ENCODE data around the gene TCF7L1.

Gene TCF7L1

GRCh38 chr2:85162746-85163301, 29.6 kb downstream of the TCF7L1 start:
- DNase-seq (ENCODE audit: low spot score) (no peak), FAIRE-seq (no peak)

- FAIRE-seq (no peak), DNase-seq (ENCODE audit: low spot score) (no peak)
Measured at GRCh38 chr2:85163675-85164074, 30.5 kb downstream of the TCF7L1 start.

- no peak for DNase-seq (ENCODE audit: low spot score)
- no peak for FAIRE-seq
Measured at GRCh38 chr2:85164145-85164569, 31.0 kb downstream of the TCF7L1 start.

GRCh38 chr2:85165088-85165690, 32.0 kb downstream of the TCF7L1 start:
- DNase-seq (ENCODE audit: low spot score) (no peak), FAIRE-seq (no peak)

- FAIRE-seq, result no peak
- no peak for DNase-seq (ENCODE audit: low spot score)
Measured at GRCh38 chr2:85166021-85166420, 32.8 kb downstream of the TCF7L1 start.

GRCh38 chr2:85167479-85167878, 34.3 kb downstream of the TCF7L1 start:
- FAIRE-seq (no peak), DNase-seq (ENCODE audit: low spot score) (no peak)

GRCh38 chr2:85168942-85169341, 35.8 kb downstream of the TCF7L1 start:
- DNase-seq (ENCODE audit: low spot score), result no peak
- no peak for FAIRE-seq

- FAIRE-seq, result no peak
- DNase-seq (ENCODE audit: low spot score), result no peak
Measured at GRCh38 chr2:85169581-85169980, 36.4 kb downstream of the TCF7L1 start.

GRCh38 chr2:85170938-85171475, 37.8 kb downstream of the TCF7L1 start:
- no peak for FAIRE-seq

GRCh38 chr2:85171916-85172315, 38.7 kb downstream of the TCF7L1 start:
- peak; percentile 30 for FAIRE-seq

More at GRCh38 chr2:85170938-85171475, 37.8 kb downstream of the TCF7L1 start:
- DNase-seq (ENCODE audit: low spot score), result no peak

GRCh38 chr2:85173909-85174308, 40.7 kb downstream of the TCF7L1 start:
- FAIRE-seq (no peak), DNase-seq (ENCODE audit: low spot score) (no peak)

More at GRCh38 chr2:85171916-85172315, 38.7 kb downstream of the TCF7L1 start:
- no peak for DNase-seq (ENCODE audit: low spot score)

GRCh38 chr2:85174943-85175342, 41.8 kb downstream of the TCF7L1 start:
- no peak for FAIRE-seq
- no peak for DNase-seq (ENCODE audit: low spot score)

GRCh38 chr2:85175369-85176299, 42.4 kb downstream of the TCF7L1 start:
- DNase-seq (ENCODE audit: low spot score) (peak; percentile 50), FAIRE-seq (no peak)

GRCh38 chr2:85177031-85177824, 44.0 kb downstream of the TCF7L1 start:
- no peak for DNase-seq (ENCODE audit: low spot score)
- FAIRE-seq, result no peak

- FAIRE-seq (no peak), DNase-seq (ENCODE audit: low spot score) (no peak)
Measured at GRCh38 chr2:85178154-85178553, 45.0 kb downstream of the TCF7L1 start.

- FAIRE-seq (no peak), DNase-seq (ENCODE audit: low spot score) (no peak)
Measured at GRCh38 chr2:85178980-85179411, 45.8 kb downstream of the TCF7L1 start.

GRCh38 chr2:85179541-85179940, 46.3 kb downstream of the TCF7L1 start:
- DNase-seq (ENCODE audit: low spot score), result no peak

GRCh38 chr2:85180322-85181133, 47.3 kb downstream of the TCF7L1 start:
- FAIRE-seq (no peak), DNase-seq (ENCODE audit: low spot score) (no peak)

More at GRCh38 chr2:85179541-85179940, 46.3 kb downstream of the TCF7L1 start:
- FAIRE-seq, result no peak

- no peak for FAIRE-seq
- no peak for DNase-seq (ENCODE audit: low spot score)
Measured at GRCh38 chr2:85181134-85181631, 48.0 kb downstream of the TCF7L1 start.

All from urothelium cell line (cell line).